ENCODE measurements around the gene LCN6.
A peak's percentile ranks its signal among the peaks of the same experiment; 100 is the strongest.
"Not testable (repeated sequence)": the region's sequence is repeated elsewhere in the genome, so short reads cannot be mapped to it uniquely, and the experiment has no call there.

Gene LCN6

GRCh38 chr9:136785565-136786355, 37.4 kb upstream of the LCN6 start:
- in situ Hi-C loops (cut with HindIII; ENCODE audit: low pct_ligation_motif_present, low pct_unique_long_range_greater_than_20kb, low sequenced_read_pairs), result not testable (repeated sequence)

GRCh38 chr9:136784997-136785361, 36.7 kb upstream of the LCN6 start:
- in situ Hi-C loops (cut with HindIII; ENCODE audit: low pct_ligation_motif_present, low pct_unique_long_range_greater_than_20kb, low sequenced_read_pairs), result no loop called here
- no peak for DNase-seq

More at GRCh38 chr9:136785565-136786355, 37.4 kb upstream of the LCN6 start:
- DNase-seq, result not testable (repeated sequence)

- DNase-seq, result peak; percentile 42
- in situ Hi-C loops (cut with HindIII; ENCODE audit: low pct_ligation_motif_present, low pct_unique_long_range_greater_than_20kb, low sequenced_read_pairs), result no loop called here
Observed at GRCh38 chr9:136784249-136784996, 36.1 kb upstream of the LCN6 start.

GRCh38 chr9:136782452-136782851, 34.1 kb upstream of the LCN6 start:
- in situ Hi-C loops (cut with HindIII; ENCODE audit: low pct_ligation_motif_present, low pct_unique_long_range_greater_than_20kb, low sequenced_read_pairs), result no loop called here
- DNase-seq, result no peak

DNA sequence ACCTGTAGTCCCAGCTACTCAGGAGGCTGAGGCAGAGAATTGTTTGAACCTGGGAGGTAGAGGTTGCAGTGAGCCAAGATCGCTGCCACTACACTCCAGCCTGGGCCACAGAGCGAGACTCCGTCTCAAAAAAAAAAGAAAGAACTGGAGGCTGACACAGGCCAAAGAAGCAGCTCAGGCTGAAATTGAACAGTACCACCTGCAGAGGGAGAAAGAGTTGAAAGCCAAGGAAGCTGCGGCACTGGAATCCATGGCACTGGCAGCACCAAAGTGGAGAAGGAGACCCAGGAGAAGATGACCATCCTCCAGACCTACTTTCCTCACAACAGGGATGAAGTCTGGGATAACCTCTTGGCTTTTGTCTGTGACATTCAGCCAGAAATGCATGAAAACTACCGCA, 31.5 kb upstream of the LCN6 start:
- no peak for DNase-seq

DNA sequence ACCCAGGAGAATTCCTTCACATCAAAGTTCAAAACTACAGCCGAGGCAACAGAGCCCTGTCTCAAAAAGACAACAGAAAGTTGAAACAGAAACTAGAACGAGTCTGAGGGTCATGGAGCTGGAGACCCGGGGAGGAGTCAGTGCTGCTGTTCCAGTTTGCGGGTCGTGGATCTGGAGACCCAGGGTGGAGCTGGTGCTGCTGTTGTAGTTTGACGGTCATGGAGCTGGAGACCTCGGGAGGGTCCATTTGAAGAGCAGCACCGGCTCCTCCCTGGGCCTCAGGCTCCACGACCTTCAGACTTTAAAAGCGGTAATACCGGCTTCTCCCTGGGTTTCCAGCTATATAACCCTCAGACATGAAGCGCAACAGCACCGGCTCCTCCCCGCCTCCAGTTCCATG, 29.0 kb upstream of the LCN6 start:
- no peak for DNase-seq
- in situ Hi-C loops (cut with HindIII; ENCODE audit: low pct_ligation_motif_present, low pct_unique_long_range_greater_than_20kb, low sequenced_read_pairs), result no loop called here

More for the DNA sequence above, 31.5 kb upstream of the LCN6 start:
- in situ Hi-C loops (cut with HindIII; ENCODE audit: low pct_ligation_motif_present, low pct_unique_long_range_greater_than_20kb, low sequenced_read_pairs), result no loop called here

DNA sequence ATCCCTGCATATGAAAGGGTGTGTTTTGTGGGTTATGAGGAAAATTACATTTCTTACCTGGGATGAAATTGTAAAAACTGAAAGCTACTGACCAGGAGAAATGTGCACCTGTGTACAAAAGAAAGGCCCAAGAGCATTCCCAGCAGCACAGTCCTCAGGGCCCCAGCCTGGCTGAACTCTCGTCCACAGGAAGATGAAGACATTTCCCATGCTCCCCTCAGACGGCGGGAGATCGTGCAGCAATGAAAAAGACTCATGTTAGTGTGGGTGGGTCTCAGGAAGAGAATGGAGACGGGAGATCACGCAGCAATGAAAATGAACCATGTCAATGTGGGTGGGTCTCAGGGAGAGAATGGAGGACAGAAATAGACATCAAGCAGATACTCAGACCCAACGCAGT, 28.6 kb upstream of the LCN6 start:
- in situ Hi-C loops (cut with HindIII; ENCODE audit: low pct_ligation_motif_present, low pct_unique_long_range_greater_than_20kb, low sequenced_read_pairs), result no loop called here
- DNase-seq, result no peak

- in situ Hi-C loops (cut with HindIII; ENCODE audit: low pct_ligation_motif_present, low pct_unique_long_range_greater_than_20kb, low sequenced_read_pairs), result no loop called here
- DNase-seq, result no peak
Observed at GRCh38 chr9:136775191-136775590, 26.9 kb upstream of the LCN6 start.

- in situ Hi-C loops (cut with HindIII; ENCODE audit: low pct_ligation_motif_present, low pct_unique_long_range_greater_than_20kb, low sequenced_read_pairs), result no loop called here
- DNase-seq, result no peak
Observed at GRCh38 chr9:136774416-136775045, 26.2 kb upstream of the LCN6 start.

GRCh38 chr9:136773386-136774044, 25.2 kb upstream of the LCN6 start:
- in situ Hi-C loops (cut with HindIII; ENCODE audit: low pct_ligation_motif_present, low pct_unique_long_range_greater_than_20kb, low sequenced_read_pairs), result no loop called here

DNA sequence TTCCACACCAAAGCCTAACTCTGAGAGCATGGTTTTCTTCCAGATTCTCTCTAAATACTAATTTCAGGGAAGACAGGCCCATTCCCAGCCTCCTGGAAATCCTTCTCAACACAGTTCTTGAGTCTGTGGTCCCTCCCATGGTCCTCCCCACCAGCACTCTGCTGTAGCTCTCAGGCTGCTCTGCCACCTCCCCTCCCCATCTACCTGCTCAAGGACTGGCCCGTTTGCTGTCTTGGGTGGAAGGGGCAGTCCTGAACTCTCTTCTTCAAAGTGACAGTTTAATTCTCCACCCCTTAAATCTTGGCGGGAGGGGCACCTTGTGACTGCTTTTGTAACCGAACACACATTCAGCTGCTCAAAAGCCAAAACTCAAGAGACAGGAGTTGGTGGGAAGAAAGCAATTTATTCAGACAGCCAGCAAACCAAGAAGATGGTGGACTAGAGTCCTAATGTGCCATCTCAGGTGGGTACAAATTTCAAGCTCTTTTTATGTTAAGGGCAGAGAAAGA, 23.6 kb upstream of the LCN6 start:
- DNase-seq, result no peak
- in situ Hi-C loops (cut with HindIII; ENCODE audit: low pct_ligation_motif_present, low pct_unique_long_range_greater_than_20kb, low sequenced_read_pairs), result no loop called here

More at GRCh38 chr9:136773386-136774044, 25.2 kb upstream of the LCN6 start:
- DNase-seq, result no peak

DNA sequence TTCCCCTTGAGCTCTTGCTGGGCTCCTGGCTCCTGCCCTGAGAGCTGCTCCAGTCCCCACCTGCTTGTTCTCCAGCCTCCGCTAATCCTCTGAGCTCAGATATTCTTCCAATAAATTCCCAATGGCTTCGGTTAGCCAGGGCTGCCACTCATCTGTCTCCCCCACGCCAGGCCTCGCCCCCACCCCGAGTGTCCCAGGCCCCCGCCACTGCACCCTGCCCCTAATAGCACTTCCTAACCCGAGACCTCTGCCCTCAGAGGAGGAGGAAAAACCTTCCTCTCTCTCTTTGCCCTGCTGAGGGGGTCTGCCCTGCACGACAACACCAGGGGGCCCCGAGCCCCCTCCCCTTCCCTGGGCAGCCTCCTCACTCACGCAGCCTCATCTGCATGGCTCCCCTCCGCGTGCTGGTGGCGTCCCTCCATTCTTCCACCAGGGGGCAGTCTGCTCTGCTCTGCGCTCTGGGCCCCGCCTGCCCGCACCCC, 21.4 kb upstream of the LCN6 start:
- in situ Hi-C loops (cut with HindIII; ENCODE audit: low pct_ligation_motif_present, low pct_unique_long_range_greater_than_20kb, low sequenced_read_pairs), result no loop called here
- DNase-seq, result peak; percentile 52

- in situ Hi-C loops (cut with HindIII; ENCODE audit: low pct_ligation_motif_present, low pct_unique_long_range_greater_than_20kb, low sequenced_read_pairs), result not testable (repeated sequence)
- DNase-seq, result peak; percentile 49
Observed at GRCh38 chr9:136766410-136767120, 18.2 kb upstream of the LCN6 start.

DNA sequence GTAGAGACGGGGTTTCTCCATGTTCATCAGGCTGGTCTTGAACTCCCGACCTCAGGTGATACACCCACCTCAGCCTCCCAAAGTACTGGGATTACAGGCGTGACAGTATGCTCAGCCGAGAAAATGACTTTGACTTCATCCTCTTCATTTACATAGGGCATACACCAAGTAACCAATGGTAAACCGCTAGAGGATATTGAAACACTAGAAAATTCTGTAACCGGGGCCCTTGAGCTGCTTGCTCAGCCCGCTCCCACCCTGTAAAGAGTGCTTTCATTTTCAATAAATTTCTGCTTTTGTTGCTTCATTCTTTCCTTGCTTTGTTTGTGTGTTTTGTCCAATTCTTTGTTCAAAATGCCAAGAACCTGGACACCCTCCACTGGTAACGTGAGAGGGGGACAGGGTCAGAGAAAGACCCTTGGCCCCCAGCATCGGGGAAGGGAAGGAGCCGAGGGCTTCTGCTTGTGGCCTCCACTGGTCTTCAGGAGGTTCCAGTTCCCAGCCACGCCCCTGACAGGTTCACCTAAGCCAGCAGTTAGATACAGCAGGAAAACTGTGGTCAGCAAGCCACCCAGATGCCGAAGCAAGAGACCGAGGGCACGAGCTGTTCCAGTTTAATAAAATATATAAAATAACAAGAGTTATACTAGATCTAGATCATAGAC, 17.6 kb upstream of the LCN6 start:
- DNase-seq; in situ Hi-C loops (cut with HindIII; ENCODE audit: low pct_ligation_motif_present, low pct_unique_long_range_greater_than_20kb, low sequenced_read_pairs): not testable (repeated sequence)

DNA sequence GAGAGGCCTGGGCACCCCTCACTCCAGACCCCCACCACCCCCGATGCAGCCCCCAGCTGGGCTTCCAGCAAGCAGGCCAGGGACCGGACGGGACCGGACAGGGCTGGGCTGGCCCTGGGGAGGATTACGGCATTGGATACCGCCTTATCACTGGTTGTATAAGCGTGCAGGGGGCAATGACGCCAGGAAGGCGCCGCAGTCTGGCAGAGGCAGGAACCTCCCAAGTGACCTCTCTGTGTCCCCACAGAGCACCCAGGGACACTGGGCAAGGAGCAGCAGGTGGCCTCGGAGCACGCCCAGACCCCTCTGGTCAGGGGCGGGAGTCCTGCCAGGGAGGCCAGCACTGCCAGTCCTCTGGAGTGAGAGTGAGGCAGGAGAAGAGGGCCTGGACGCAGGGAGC, 16.7 kb upstream of the LCN6 start:
- in situ Hi-C loops (cut with HindIII; ENCODE audit: low pct_ligation_motif_present, low pct_unique_long_range_greater_than_20kb, low sequenced_read_pairs), result no loop called here
- DNase-seq, result no peak

GRCh38 chr9:136764301-136764891, 16.1 kb upstream of the LCN6 start, which contains the start of gene LCN15:
Gene LCN15 (minus strand): TSS chr9:136764518. CDS start chr9:136764488, 30 bp downstream.
- in situ Hi-C loops (cut with HindIII; ENCODE audit: low pct_ligation_motif_present, low pct_unique_long_range_greater_than_20kb, low sequenced_read_pairs), result no loop called here
- no peak for DNase-seq

- DNase-seq, result no peak
- in situ Hi-C loops (cut with HindIII; ENCODE audit: low pct_ligation_motif_present, low pct_unique_long_range_greater_than_20kb, low sequenced_read_pairs), result no loop called here
Observed at GRCh38 chr9:136763649-136764035, 15.3 kb upstream of the LCN6 start.

Data from ACHN (cell line).